Measurements from ENCODE around the gene AFF4. TPM values are rescaled to one million over a fixed set of nuclear protein-coding genes. Genes with fewer than 3 reads are reported as not detected.

The AFF4 gene
- total and polyA plus RNA-seq, 10 of the 15 experiments (the other 5 are each of a cell fraction or from before 2014, with no cell fraction given): 1.1 to 20.2 (median 10.4) TPM

DNA sequence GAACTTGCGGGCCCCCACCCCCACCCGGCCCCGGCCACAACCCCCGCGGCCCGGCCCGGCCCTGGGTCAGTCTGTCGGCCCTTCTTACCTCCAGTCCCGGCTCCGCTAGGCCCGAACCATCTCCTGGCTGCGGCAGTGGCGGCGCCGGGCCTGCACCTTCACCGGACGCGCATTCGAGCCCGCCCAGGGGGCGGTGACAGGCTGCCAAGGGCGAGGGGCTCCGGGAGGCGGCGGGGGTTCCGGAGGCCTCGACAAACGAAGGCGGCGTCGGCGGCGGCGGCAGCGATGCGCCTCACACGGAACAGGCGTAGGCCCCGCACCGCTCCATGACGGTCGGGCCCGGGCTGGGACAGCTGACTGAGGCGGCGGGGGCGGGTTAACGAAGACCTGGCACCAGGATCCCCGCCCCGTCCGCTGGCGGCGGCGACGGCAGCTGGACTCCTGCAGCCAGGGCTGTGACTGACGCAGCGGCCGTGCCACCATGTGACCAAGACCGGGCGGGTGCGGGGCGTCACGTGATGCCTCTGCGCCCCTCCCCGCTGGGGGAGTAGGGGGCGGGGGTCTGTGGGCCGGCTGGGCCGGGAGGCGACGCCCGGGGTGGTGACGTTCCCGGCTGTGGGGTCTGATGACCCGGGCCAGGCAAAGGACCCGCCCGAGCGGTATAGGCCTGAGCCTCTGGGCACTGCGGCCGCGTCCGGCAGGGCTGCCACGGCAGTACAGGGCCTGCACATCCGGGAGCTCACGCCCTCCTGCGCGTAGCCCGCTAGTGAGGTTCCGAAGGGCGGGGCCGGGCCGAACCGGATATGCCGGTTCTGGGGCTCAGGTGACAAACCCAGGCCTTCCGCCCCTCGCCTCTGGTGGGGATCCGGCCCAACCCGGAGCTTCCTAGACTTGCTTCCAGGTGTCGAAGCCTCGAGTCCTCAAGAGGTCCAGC is at the start of gene AFF4 (continued):
- no peak; the same call in 1 of the 2 replicates for TF ChIP-seq HSF1 (IDR thresholded peaks at IDR 0.05; ENCODE audit: low read depth, low read length)
- TF ChIP-seq, protein P1, sequence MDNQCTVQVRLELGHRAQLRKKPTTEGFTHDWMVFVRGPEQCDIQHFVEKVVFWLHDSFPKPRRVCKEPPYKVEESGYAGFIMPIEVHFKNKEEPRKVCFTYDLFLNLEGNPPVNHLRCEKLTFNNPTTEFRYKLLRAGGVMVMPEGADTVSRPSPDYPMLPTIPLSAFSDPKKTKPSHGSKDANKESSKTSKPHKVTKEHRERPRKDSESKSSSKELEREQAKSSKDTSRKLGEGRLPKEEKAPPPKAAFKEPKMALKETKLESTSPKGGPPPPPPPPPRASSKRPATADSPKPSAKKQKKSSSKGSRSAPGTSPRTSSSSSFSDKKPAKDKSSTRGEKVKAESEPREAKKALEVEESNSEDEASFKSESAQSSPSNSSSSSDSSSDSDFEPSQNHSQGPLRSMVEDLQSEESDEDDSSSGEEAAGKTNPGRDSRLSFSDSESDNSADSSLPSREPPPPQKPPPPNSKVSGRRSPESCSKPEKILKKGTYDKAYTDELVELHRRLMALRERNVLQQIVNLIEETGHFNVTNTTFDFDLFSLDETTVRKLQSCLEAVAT (IDR thresholded peaks at IDR 0.05): no peak
- peak; percentile 68; the same call in 1 of the 2 replicates for TF ChIP-seq SMAD5 (IDR thresholded peaks at IDR 0.05; ENCODE audit: low read depth)
- 0 out of 3 replicates have a peak, but pooled peaks have one; percentile 14 for TF ChIP-seq POU2F2 (IDR thresholded peaks at IDR 0.05; ENCODE audit: borderline replicate concordance, low read depth, low read length)
- peak; percentile 60; the same call in 1 of the 2 replicates for TF ChIP-seq CREB1 (IDR thresholded peaks at IDR 0.05; ENCODE audit: low read depth)
- TF ChIP-seq EED (IDR thresholded peaks at IDR 0.05; ENCODE audit: low read depth): no peak
- TF ChIP-seq, protein P2, sequence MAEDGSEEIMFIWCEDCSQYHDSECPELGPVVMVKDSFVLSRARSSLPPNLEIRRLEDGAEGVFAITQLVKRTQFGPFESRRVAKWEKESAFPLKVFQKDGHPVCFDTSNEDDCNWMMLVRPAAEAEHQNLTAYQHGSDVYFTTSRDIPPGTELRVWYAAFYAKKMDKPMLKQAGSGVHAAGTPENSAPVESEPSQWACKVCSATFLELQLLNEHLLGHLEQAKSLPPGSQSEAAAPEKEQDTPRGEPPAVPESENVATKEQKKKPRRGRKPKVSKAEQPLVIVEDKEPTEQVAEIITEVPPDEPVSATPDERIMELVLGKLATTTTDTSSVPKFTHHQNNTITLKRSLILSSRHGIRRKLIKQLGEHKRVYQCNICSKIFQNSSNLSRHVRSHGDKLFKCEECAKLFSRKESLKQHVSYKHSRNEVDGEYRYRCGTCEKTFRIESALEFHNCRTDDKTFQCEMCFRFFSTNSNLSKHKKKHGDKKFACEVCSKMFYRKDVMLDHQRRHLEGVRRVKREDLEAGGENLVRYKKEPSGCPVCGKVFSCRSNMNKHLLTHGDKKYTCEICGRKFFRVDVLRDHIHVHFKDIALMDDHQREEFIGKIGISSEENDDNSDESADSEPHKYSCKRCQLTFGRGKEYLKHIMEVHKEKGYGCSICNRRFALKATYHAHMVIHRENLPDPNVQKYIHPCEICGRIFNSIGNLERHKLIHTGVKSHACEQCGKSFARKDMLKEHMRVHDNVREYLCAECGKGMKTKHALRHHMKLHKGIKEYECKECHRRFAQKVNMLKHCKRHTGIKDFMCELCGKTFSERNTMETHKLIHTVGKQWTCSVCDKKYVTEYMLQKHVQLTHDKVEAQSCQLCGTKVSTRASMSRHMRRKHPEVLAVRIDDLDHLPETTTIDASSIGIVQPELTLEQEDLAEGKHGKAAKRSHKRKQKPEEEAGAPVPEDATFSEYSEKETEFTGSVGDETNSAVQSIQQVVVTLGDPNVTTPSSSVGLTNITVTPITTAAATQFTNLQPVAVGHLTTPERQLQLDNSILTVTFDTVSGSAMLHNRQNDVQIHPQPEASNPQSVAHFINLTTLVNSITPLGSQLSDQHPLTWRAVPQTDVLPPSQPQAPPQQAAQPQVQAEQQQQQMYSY (CRISPR knock-in tag; IDR thresholded peaks at IDR 0.05): peak; percentile 84
- TF ChIP-seq JUND (IDR thresholded peaks at IDR 0.05; ENCODE audit: low read depth, low read length): no peak
- no peak for TF ChIP-seq ATF7 (IDR thresholded peaks at IDR 0.05; ENCODE audit: low read depth)
- no peak for TF ChIP-seq ZBED1 (IDR thresholded peaks at IDR 0.05; ENCODE audit: borderline replicate concordance)
- peak; percentile 65 for TF ChIP-seq NBN (IDR thresholded peaks at IDR 0.05)
- TF ChIP-seq, protein P3, sequence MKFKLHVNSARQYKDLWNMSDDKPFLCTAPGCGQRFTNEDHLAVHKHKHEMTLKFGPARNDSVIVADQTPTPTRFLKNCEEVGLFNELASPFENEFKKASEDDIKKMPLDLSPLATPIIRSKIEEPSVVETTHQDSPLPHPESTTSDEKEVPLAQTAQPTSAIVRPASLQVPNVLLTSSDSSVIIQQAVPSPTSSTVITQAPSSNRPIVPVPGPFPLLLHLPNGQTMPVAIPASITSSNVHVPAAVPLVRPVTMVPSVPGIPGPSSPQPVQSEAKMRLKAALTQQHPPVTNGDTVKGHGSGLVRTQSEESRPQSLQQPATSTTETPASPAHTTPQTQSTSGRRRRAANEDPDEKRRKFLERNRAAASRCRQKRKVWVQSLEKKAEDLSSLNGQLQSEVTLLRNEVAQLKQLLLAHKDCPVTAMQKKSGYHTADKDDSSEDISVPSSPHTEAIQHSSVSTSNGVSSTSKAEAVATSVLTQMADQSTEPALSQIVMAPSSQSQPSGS (IDR thresholded peaks at IDR 0.05; ENCODE audit: low read length): no peak
- TF ChIP-seq RFX5 (IDR thresholded peaks at IDR 0.05; ENCODE audit: low read depth, low read length): no peak
- peak; percentile 94 for TF ChIP-seq TCF12 (IDR thresholded peaks at IDR 0.05; ENCODE audit: low read depth, low read length)
- TF ChIP-seq, protein P4, sequence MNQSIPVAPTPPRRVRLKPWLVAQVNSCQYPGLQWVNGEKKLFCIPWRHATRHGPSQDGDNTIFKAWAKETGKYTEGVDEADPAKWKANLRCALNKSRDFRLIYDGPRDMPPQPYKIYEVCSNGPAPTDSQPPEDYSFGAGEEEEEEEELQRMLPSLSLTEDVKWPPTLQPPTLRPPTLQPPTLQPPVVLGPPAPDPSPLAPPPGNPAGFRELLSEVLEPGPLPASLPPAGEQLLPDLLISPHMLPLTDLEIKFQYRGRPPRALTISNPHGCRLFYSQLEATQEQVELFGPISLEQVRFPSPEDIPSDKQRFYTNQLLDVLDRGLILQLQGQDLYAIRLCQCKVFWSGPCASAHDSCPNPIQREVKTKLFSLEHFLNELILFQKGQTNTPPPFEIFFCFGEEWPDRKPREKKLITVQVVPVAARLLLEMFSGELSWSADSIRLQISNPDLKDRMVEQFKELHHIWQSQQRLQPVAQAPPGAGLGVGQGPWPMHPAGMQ (IDR thresholded peaks at IDR 0.05; ENCODE audit: borderline replicate concordance): no peak
- TF ChIP-seq BHLHE40 (IDR thresholded peaks at IDR 0.05; ENCODE audit: borderline replicate concordance in 1 of 2, low read depth in 2 of 2, low read length in 1 of 2): peak; percentile 84 to 97
- TF ChIP-seq PAX8 (IDR thresholded peaks at IDR 0.05): no peak
- peak; percentile 19; the same call in 1 of the 2 replicates for TF ChIP-seq TARDBP (IDR thresholded peaks at IDR 0.05; ENCODE audit: borderline replicate concordance)
